ENCODE data around the gene TPCN2.

TPCN2 gene

GRCh38 chr11:69171476-69172240 is 122.9 kb downstream of the TPCN2 start:
- DNase-seq: no peak

GRCh38 chr11:69172674-69173073 is 123.9 kb downstream of the TPCN2 start:
- no peak for DNase-seq

- DNase-seq: no peak
Measured at GRCh38 chr11:69173331-69173730, 124.6 kb downstream of the TPCN2 start.

- DNase-seq: no peak
Measured at GRCh38 chr11:69173925-69174581, 125.3 kb downstream of the TPCN2 start.

- DNase-seq: no peak
Measured at GRCh38 chr11:69174841-69175240, 126.1 kb downstream of the TPCN2 start.

GRCh38 chr11:69178819-69179482 is 130.2 kb downstream of the TPCN2 start:
- no peak for DNase-seq

- no peak for DNase-seq
Measured at GRCh38 chr11:69180226-69180625, 131.5 kb downstream of the TPCN2 start.

- DNase-seq: no peak
Measured at GRCh38 chr11:69180726-69181125, 132.0 kb downstream of the TPCN2 start.

- no peak for DNase-seq
Measured at GRCh38 chr11:69183613-69184012, 134.9 kb downstream of the TPCN2 start.

All from activated CD8-positive, alpha-beta memory T cell treated with anti-CD3 and anti-CD28 coated beads for 24 hours (primary cell).